CD4-positive, alpha-beta T cell treated with Interleukin-4 for 1 hour (primary cell): ENCODE data around the gene SCN8A.
"Not testable (repeated sequence)": the region's sequence is repeated elsewhere in the genome, so short reads cannot be mapped to it uniquely, and the experiment has no call there.

Experiments used
- DNase-seq, 2 donors: peaks; one replicate each; pipeline ENCODE4 v3.0.0-alpha.2; 2020 to 2022

SCN8A gene

GRCh38 chr12:51774933-51775332 is 183.9 kb downstream of the SCN8A start:
- DNase-seq = no peak

- no peak for DNase-seq
These were observed 186.4 kb downstream of the SCN8A start for GRCh38 chr12:51777457-51777856.

- DNase-seq = no peak
These were observed 186.9 kb downstream of the SCN8A start for GRCh38 chr12:51777973-51778372.

DNA sequence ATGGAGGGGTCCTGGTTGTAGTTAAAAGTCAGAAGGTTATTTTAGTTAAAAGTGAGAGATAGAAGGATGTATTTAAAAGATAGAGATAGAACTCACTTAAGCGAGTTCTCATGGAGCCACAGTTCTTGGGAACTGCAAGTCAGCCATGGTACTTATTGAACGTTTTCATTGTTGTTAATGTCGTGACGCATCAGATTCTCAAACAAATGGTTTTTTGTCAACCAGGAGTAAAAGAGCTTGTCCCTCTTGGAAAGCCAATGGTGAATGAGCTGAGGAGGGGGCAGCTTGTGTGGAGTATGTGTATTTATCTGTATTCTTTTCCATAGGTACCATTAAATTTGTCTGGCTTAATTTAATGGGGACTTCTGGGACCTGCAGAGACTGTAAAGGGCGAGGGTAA is 188.8 kb downstream of the SCN8A start:
- no peak for DNase-seq

- DNase-seq = no peak
These were observed 193.7 kb downstream of the SCN8A start for GRCh38 chr12:51784688-51785087.

- DNase-seq = no peak
These were observed 194.9 kb downstream of the SCN8A start for GRCh38 chr12:51785906-51786305.

DNA sequence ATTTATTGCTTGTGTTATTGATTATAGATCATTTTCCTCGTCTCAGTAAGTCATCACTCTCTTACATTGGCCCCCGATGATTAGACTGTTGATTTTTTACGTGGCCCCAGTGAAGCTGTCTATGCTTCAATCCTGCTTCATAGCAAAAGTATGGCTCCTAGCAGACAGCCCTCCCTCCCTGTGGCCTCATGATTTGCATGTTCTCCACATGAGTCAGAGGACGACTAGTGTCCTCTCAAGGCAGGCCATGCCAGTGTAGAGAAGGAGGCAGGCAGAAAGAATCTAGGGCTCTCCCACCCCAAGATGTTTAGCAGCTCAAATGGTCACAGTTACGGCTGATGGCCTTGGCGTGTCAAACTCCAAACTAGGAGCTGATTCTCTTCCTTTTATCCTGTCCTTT is 197.8 kb downstream of the SCN8A start:
- no peak for DNase-seq

GRCh38 chr12:51792417-51792816 is 201.4 kb downstream of the SCN8A start:
- no peak for DNase-seq

DNA sequence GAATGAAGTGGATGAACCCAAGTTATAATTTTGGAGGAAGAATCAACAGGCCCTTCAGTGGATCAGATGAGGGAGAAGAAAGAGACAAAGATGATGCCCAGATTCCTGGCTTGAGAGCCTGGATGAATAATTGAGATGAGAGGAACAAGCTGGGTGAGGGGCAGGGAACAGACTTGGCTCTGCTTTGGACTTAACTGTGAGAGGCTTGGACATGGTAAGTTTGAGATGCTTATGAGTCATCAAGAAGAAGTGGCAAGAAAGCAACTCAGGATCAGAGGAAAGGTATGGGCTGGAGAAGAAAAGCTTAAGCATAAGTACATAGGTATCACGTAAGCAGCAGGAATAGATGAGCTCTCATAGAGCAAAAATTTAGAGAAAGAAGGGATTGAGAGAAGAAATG is 202.2 kb downstream of the SCN8A start:
- DNase-seq = no peak

GRCh38 chr12:51797301-51797700 is 206.3 kb downstream of the SCN8A start:
- no peak for DNase-seq

GRCh38 chr12:51798051-51798450 is 207.0 kb downstream of the SCN8A start:
- DNase-seq = not testable (repeated sequence)

DNA sequence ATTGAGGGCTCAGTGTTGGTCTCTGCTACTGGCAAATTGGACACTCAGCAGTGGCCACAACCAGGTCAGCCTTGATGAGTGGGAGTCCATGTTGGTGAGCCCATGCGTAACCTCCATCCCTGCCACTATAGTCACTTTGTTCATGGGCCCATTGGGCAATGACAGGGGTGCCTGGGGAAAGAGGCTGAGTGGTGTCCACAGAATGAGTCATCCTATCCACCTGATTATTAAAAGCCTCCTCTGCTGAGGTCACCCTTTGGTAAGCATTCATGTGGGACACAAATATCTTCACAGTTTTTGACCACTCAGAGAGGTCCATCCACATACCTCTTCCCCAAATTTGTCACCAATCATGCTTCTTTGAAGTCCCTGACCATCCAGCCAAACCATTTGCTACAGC is 207.5 kb downstream of the SCN8A start:
- DNase-seq = no peak

DNA sequence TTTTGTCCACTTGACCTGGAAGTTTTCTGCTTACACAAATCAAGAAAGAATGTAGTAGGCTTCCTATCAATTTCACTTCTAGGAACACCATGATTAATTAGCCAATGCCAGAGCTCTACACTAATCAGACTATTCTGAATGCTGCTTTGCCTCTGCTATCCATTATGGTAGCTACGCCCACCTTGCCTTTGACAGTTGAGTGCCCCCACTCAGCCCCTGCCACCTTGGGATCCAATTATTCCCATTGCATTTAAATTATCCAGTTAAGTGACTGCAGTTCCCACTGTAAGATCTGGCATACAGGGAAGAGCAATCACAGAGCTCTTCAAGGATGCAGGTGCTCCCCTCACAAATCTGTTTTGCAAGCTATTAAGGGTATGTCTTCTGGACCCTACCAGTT is 210.0 kb downstream of the SCN8A start:
- no peak for DNase-seq

- no peak for DNase-seq
These were observed 215.9 kb downstream of the SCN8A start for GRCh38 chr12:51806896-51807295.

- DNase-seq = no peak
These were observed 218.2 kb downstream of the SCN8A start for GRCh38 chr12:51809193-51809592.

DNA sequence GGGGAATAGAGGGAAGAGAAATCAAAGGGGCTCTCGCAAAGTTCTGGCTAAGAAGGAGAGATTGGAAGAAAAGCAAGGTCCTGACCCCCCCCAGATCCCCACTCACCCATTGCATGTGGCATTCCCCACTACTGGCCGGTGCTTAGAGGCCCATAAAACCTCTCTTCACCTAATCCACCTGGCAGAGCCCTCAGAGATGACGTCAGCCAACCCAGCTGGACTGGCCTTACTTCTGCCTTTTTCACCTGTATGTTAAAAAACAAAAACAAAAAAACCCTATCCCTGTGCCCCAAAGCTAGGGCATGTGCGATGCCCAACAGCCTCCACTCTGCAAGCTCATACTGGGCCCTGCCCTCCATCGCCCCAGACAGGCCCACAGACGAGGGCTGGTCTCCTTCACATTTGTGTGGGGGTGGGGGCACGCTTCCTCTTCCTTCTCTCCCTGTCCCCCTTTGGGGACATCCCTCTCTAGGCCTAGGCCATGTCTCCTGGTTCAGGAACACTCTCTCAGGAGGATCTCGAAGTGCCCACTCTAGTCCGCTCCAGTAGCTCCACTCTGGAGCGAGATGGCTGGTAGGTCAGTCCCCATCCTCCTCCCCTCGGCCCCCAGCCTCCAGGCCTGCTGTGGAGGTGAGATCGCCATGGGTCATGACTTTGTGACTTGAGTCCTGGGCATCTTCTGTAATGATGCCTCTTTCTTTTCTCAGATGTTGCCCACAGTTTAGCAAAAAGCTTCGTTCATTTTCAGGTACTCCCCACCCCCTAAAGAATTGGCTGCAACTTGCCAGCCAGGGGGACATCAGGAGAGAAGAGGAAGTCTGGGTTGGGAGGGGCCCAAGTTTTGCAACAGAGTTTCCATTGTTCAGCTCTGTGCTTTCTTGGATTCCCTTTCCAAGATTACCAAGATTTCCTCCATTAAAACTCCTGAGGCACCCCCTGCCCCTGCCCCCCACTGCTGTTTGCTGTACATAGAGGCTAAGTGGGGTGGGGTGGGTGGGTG is 220.5 kb downstream of the SCN8A start:
- no peak for DNase-seq

GRCh38 chr12:51812871-51813270 is 221.8 kb downstream of the SCN8A start:
- DNase-seq = no peak

DNA sequence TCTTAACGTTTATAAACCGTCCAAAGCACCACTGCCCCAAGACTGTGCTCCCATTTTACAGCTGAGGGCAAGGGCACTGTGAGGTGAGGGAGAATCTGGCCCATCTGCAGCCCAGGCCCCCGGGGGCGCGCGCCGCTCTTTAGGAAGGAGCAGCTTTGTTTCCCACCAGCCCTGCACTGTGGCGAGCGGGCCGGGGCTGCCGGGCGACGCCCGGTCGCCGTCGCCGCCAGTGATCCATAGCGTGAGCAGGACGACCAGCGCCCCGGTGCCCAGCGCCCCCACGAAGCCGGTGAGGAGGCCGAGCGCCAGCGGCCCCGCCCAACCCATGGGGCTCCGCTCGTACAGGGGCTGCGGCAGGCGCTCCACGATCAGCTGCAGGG is 222.9 kb downstream of the SCN8A start:
- no peak for DNase-seq

- DNase-seq = peak; percentile 69 to 73
These were observed 223.5 kb downstream of the SCN8A start for GRCh38 chr12:51814311-51815088.

GRCh38 chr12:51815571-51815970 is 224.5 kb downstream of the SCN8A start:
- no peak for DNase-seq

DNA sequence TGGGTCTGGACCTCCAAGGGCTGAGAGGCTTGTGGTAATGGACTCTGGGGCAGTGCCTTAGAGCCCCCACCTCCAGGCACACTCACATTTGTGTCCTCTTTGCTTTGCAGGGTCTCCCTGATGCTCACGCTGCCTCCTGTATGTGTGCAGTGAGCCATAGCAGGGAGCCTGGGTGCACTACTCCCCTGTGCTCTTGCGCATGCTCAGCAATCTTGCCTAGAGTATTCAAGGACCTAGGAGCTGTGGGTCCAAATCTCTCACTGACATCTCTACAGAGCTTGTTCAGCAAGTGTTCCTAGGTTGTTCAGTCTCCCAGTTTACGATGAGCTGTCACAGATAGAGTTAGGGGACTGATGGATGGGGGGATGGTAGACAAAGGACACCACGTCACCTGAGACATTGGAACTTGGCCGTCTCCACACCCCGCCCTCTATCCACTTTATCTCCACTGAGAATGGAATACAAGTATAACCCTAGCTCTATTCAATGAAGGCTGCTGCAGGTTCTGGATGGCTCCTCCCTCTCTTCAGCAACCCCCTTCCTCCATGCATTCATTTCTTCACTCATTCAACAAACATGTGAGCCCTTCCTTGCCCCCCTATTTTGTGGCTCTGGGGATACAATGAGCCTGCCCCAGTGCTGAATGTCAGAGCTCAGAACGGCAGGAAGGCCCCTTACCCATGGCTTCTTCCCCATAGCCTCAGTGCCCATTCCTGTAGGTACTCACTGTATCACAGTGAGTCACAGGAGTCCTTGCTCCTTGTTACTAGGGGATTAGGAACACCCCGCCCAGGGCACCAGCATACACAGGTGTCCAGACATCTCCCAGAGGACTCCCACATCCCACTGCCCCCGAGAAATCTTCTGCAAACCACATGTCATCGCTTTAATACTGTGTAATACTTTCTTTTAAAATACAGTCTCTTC is 226.3 kb downstream of the SCN8A start:
- DNase-seq = no peak

DNA sequence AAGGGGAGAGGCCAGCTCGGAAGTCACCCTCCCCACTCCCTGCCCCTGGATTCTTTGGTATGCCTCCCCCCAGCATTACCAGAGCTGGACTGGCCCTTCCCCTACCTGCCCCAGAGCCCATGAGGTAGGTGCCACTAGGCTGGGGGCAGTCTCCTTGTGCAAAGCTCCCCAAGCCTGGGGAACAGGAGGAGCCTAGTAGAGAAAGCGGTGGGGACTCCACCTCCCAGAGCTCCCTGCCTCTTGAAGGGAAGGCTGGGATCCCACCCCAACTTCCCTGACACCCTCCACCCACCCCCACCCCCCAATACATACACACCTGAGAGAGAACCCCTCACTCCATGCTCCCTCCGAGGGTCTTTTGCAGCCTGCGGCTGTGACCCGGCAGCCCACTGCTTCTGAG is 227.1 kb downstream of the SCN8A start:
- DNase-seq = no peak
